BE2C (cell line): ENCODE results near the gene USH2A.

Source experiments
- DNase-seq: peaks from one replicate; pipeline ENCODE4 v3.0.0-alpha.2; 2020
- H3K27me3 ChIP-seq: fragments of 250-450 bp; sonication (Bioruptor Pico); 2 replicates; pipeline ENCODE4 v1.5.1; 2020; ENCODE audit warnings: mild to moderate bottlenecking
- H3K36me3 ChIP-seq: fragments of 250-450 bp; sonication (Bioruptor Pico); 2 replicates; pipeline ENCODE4 v1.5.1; 2020; ENCODE audit warnings: mild to moderate bottlenecking
- H3K4me1 ChIP-seq: fragments of 250-450 bp; sonication (Bioruptor Pico); 2 replicates; pipeline ENCODE4 v1.5.1; 2020
- H3K4me3 ChIP-seq: 2 replicates; pipeline ENCODE4 v1.5.1; 2011; ENCODE audit warnings: low read depth, low read length
- H3K9me3 ChIP-seq: fragments of 250-450 bp; sonication (Bioruptor Pico); 2 replicates; pipeline ENCODE4 v1.5.1; 2020
- TF ChIP-seq, protein P1 (sequence below): IDR thresholded peaks from 2 replicates; pipeline ENCODE4 v1.5.1; 2012; ENCODE audit warnings: mild to moderate bottlenecking, low read depth, low read length

The USH2A gene

DNA sequence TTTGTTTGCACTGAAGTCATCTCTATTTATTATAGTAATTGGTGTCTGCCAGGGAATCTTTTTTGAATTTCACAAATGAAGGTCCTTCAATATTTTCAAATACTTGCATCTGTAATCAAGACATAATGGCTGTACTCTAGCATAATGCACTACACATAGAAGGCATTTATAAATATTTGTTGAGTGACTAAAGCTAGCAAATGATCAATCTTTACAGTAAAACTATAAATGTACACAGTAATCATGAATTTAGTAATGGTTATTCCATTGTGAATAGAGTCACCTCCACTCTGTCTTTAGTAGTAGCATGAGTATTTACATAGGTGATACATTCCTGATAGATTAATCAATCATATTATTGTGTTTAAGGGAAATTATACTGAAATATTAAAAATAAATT lies 119.6 kb downstream of the USH2A start:
- H3K4me3 ChIP-seq, result no peak overlapping the region
- H3K36me3 ChIP-seq, result no peaks in the 10 kb centered on the region
- H3K4me1 ChIP-seq, result no peaks in the 10 kb centered on the region
- H3K9me3 ChIP-seq, result no peaks in the 10 kb centered on the region
- no peaks in the 10 kb centered on the region for H3K27me3 ChIP-seq
- TF ChIP-seq, protein P1, sequence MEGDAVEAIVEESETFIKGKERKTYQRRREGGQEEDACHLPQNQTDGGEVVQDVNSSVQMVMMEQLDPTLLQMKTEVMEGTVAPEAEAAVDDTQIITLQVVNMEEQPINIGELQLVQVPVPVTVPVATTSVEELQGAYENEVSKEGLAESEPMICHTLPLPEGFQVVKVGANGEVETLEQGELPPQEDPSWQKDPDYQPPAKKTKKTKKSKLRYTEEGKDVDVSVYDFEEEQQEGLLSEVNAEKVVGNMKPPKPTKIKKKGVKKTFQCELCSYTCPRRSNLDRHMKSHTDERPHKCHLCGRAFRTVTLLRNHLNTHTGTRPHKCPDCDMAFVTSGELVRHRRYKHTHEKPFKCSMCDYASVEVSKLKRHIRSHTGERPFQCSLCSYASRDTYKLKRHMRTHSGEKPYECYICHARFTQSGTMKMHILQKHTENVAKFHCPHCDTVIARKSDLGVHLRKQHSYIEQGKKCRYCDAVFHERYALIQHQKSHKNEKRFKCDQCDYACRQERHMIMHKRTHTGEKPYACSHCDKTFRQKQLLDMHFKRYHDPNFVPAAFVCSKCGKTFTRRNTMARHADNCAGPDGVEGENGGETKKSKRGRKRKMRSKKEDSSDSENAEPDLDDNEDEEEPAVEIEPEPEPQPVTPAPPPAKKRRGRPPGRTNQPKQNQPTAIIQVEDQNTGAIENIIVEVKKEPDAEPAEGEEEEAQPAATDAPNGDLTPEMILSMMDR, result no peak
- no peak for DNase-seq

DNA sequence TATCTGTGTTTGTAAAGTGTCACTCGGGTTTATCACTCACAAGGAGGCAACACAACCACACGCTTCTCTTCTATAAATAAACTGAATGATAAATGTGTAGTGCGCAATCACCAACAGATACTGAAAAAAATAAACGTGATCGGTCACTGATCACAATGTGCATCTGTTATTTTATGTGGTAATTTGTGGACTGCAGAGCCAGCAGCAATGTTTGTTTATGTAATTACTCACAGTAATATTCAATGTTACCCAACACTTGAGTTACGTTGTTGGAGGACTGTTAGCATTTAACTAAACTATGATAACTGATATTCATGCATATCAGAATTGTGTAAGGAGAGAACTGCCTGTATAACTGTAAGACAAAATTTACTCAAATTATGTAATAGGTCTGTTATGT lies 129.6 kb downstream of the USH2A start:
- Histone ChIP-seq H3K4me3 (no peak overlapping the region), H3K27me3 (no peaks in the 10 kb centered on the region), H3K36me3 (no peaks in the 10 kb centered on the region), H3K4me1 (no peaks in the 10 kb centered on the region; the same call in 1 of the 2 replicates), H3K9me3 (no peaks in the 10 kb centered on the region)
- TF ChIP-seq, protein P1, result no peak
- no peak for DNase-seq

DNA sequence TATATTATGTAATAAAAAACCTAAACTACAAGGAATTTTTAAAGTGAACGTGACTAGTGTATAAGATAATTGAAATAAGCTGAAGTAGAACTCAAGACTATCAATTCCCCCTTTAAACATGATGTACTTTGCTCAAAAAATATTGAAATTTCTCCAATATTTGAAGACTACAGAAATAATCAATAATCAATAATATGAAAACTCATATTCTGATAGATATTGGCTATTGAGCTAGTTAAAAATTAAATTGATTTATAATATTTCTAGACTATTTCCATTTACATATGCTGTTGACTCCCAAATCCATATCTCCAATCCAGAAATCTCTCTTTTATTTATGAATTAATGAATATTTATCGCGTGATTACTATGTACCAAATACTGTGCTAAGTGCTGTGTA lies 133.2 kb downstream of the USH2A start:
- no peaks in the 10 kb centered on the region for H3K9me3 ChIP-seq
- TF ChIP-seq, protein P1, result no peak
- no peak overlapping the region for H3K4me3 ChIP-seq
- no peaks in the 10 kb centered on the region for H3K27me3 ChIP-seq
- no peak for DNase-seq
- no peaks in the 10 kb centered on the region; the same call in 1 of the 2 replicates for H3K4me1 ChIP-seq
- no peaks in the 10 kb centered on the region for H3K36me3 ChIP-seq

DNA sequence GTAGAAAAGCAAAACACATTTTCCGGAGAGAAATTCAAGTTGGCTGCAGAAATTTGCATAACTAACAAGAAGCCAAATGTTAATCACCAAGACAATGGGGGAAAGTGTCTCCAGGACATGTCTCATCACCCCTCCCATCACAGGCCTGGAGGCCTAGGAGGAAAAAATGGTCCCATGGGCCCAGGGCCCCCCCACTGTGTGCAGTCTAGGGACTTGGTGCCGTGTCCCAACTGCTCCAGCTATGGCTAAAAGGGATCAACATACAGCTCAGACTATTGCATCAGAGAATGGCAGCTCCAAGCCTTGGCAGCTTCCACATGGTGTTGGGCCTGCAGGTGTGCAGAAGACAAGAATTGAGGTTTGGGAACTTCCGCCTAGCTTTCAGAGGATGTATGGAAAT lies 138.2 kb downstream of the USH2A start:
- H3K4me1 ChIP-seq, result no peaks in the 10 kb centered on the region; the same call in 1 of the 2 replicates
- H3K4me3 ChIP-seq, result no peak overlapping the region
- H3K36me3 ChIP-seq, result no peaks in the 10 kb centered on the region
- TF ChIP-seq, protein P1, result no peak
- H3K27me3 ChIP-seq, result no peaks in the 10 kb centered on the region
- H3K9me3 ChIP-seq, result no peaks in the 10 kb centered on the region
- no peak for DNase-seq

DNA sequence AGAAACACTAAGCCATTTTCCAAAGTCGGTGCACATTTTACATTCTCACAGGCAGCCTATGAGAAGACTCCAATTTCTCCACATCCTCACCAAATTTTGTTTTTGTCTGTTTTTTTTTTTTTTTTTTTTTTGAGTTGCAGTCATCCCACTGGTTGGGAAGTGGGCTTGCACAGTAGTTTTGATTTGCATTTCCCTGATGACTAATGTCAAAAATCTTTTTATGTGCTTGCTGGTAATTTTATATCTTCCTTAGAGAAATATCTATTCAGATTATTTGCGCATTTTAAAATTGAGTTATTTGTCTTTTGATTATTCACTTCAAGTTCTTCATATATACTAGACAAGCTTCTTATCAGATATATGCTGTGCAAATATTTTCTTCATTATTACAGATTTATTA lies 141.5 kb downstream of the USH2A start:
- H3K36me3 ChIP-seq, result no peaks in the 10 kb centered on the region
- no peaks in the 10 kb centered on the region for H3K27me3 ChIP-seq
- TF ChIP-seq, protein P1, result no peak
- H3K4me3 ChIP-seq, result no peak overlapping the region
- no peaks in the 10 kb centered on the region for H3K9me3 ChIP-seq
- no peaks in the 10 kb centered on the region for H3K4me1 ChIP-seq
- DNase-seq, result no peak

DNA sequence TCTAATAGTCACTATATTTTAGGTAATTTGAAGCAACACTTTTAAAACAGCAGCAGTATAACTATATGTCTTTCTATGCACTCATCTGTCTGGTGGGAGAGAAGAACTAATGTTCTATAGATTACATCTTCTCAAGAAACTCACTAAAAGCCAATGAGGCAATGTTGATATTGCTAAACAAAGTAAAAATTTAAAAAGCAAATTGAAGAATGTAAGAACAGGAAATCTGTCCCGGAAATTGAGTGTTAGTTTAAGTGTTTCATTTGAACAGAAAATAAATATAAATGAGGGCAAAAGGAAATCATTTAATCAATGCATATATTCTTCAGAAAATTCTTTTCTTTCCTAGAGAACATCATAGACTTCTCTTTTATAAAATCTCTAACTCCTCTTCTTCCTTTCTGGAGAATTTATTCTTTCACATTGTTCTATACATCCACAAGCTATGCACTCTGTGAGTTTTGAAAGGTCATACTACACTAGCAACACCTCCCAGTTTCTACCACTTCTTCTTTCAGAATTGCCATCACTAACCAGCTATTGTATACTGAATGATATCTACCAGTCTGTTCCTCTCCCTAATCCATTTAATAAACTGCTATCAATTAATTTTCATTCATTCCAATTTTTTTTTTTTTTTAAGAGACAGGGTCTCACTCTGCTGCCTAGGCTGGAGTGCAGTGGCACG lies 153.0 kb downstream of the USH2A start:
- TF ChIP-seq, protein P1, result no peak
- H3K9me3 ChIP-seq, result no peaks in the 10 kb centered on the region
- H3K4me1 ChIP-seq, result no peaks in the 10 kb centered on the region
- H3K27me3 ChIP-seq, result no peaks in the 10 kb centered on the region
- DNase-seq, result no peak
- no peak overlapping the region for H3K4me3 ChIP-seq
- H3K36me3 ChIP-seq, result no peaks in the 10 kb centered on the region
